Tongue (tissue), 2 donors: Measurements from ENCODE around the gene TUT4. TPM values are rescaled to one million over a fixed set of nuclear protein-coding genes. Genes with fewer than 3 reads are reported as not detected.

Experiments
- DNase-seq: peaks from one replicate; pipeline ENCODE4 v3.0.0-alpha.2; 2015
- total RNA-seq: library from RNA; depleted of rRNA; stranded (reverse); fragments of >200 nt; gene quantifications from one replicate; pipeline ENCODE4 v1.2.3, GENCODE V29; 2014

TUT4 gene
- total RNA-seq, 1 donor from 2014 or later = 115 TPM

- DNase-seq = no peak
Measured at GRCh38 chr1:52472384-52472783, 80.5 kb downstream of the TUT4 start.

- DNase-seq = no peak
Measured at GRCh38 chr1:52469108-52469507, 83.8 kb downstream of the TUT4 start.

GRCh38 chr1:52463891-52464290 is 89.0 kb downstream of the TUT4 start:
- DNase-seq = no peak

GRCh38 chr1:52461821-52462220 is 91.1 kb downstream of the TUT4 start:
- DNase-seq = no peak

GRCh38 chr1:52460694-52461093 is 92.2 kb downstream of the TUT4 start:
- DNase-seq = no peak

GRCh38 chr1:52455686-52456085 is 97.2 kb downstream of the TUT4 start:
- no peak for DNase-seq

- no peak for DNase-seq
Measured at GRCh38 chr1:52454779-52455178, 98.1 kb downstream of the TUT4 start.

- DNase-seq = no peak
Measured at GRCh38 chr1:52454127-52454526, 98.8 kb downstream of the TUT4 start.

GRCh38 chr1:52444463-52444862 is 108.4 kb downstream of the TUT4 start:
- peak; percentile 6 for DNase-seq

GRCh38 chr1:52439976-52440375 is 112.9 kb downstream of the TUT4 start:
- no peak for DNase-seq

- no peak for DNase-seq
Measured at GRCh38 chr1:52436817-52437216, 116.1 kb downstream of the TUT4 start.

- no peak for DNase-seq
Measured at GRCh38 chr1:52435650-52436049, 117.2 kb downstream of the TUT4 start.

GRCh38 chr1:52435211-52435610 is 117.7 kb downstream of the TUT4 start:
- DNase-seq = no peak

- no peak for DNase-seq
Measured at GRCh38 chr1:52432807-52433206, 120.1 kb downstream of the TUT4 start.

GRCh38 chr1:52427152-52427551 is 125.7 kb downstream of the TUT4 start:
- DNase-seq = no peak

GRCh38 chr1:52426371-52426770 is 126.5 kb downstream of the TUT4 start:
- DNase-seq = no peak

- DNase-seq = no peak
Measured at GRCh38 chr1:52424813-52425212, 128.1 kb downstream of the TUT4 start.

GRCh38 chr1:52424231-52424636 is 128.7 kb downstream of the TUT4 start:
- DNase-seq = no peak

- DNase-seq = no peak
Measured at GRCh38 chr1:52423771-52424170, 129.1 kb downstream of the TUT4 start.

GRCh38 chr1:52423055-52423454 is 129.8 kb downstream of the TUT4 start:
- no peak for DNase-seq

- no peak for DNase-seq
Measured at GRCh38 chr1:52420713-52421112, 132.2 kb downstream of the TUT4 start.

- DNase-seq = no peak
Measured at GRCh38 chr1:52416811-52417210, 136.1 kb downstream of the TUT4 start.

- no peak for DNase-seq
Measured at GRCh38 chr1:52414942-52415341, 137.9 kb downstream of the TUT4 start.

- DNase-seq = no peak
Measured at GRCh38 chr1:52413410-52413989, 139.4 kb downstream of the TUT4 start.

- DNase-seq = no peak
Measured at GRCh38 chr1:52404975-52405338, 147.9 kb downstream of the TUT4 start.
